Fibroblast of lung (primary cell): ENCODE results near the gene EFNA5. TPM values are rescaled to one million over a fixed set of nuclear protein-coding genes. Genes with fewer than 3 reads are reported as not detected.

Source experiments
- DNase-seq, 2 donors: peaks; one replicate each; pipeline versions ENCODE4 v3.0.0 to v3.0.0-alpha.2; 2010; ENCODE audit warnings: low read depth in 2 of 2
- H2AFZ ChIP-seq: 2 replicates; pipeline ENCODE4 v1.5.1; 2012; ENCODE audit warnings: low read length, control low read depth, inconsistent platforms
- H3K27ac ChIP-seq: 2 replicates; pipeline ENCODE4 v1.5.1; 2011; ENCODE audit warnings: low read length, control low read depth; ENCODE audit not compliant: insufficient read depth
- H3K27me3 ChIP-seq: 2 replicates; pipeline ENCODE4 v1.5.1; 2011; ENCODE audit warnings: mild to moderate bottlenecking, low read length; ENCODE audit not compliant: control insufficient read depth, insufficient read depth
- H3K36me3 ChIP-seq: 2 replicates; pipeline ENCODE4 v1.5.1; 2011; ENCODE audit warnings: low read length; ENCODE audit not compliant: control insufficient read depth, insufficient read depth
- H3K4me1 ChIP-seq: 2 replicates; pipeline ENCODE4 v1.5.1; 2011; ENCODE audit warnings: low read length; ENCODE audit not compliant: control insufficient read depth, insufficient read depth; ENCODE audit errors: extremely low read depth
- H3K4me2 ChIP-seq: 2 replicates; pipeline ENCODE4 v1.5.1; 2011; ENCODE audit warnings: low read length, control low read depth; ENCODE audit not compliant: insufficient read depth; ENCODE audit errors: extremely low read depth
- H3K4me3 ChIP-seq, 4 experiments: fragments of 200-600 bp in 1 of 4; sonication (generic) in 1 of 4; replicated peaks in 1 of 4; 2 replicates each; pipeline ENCODE4 v1.5.1; 2011 to 2016; ENCODE audit warnings: low read length in 4 of 4, low read depth in 3 of 4, mild to moderate bottlenecking in 3 of 4, control low read depth in 2 of 4, inconsistent platforms in 1 of 4, mixed read lengths in 1 of 4; ENCODE audit not compliant: insufficient read depth in 1 of 4; ENCODE audit errors: control extremely low read depth in 1 of 4
- H3K79me2 ChIP-seq: 2 replicates; pipeline ENCODE4 v1.5.1; 2012; ENCODE audit warnings: mild to moderate bottlenecking, low read length, inconsistent platforms; ENCODE audit not compliant: control insufficient read depth, insufficient read depth
- H3K9ac ChIP-seq: 2 replicates; pipeline ENCODE4 v1.5.1; 2011; ENCODE audit warnings: mild to moderate bottlenecking, low read length, control low read depth; ENCODE audit not compliant: insufficient read depth
- H3K9me3 ChIP-seq: 2 replicates; pipeline ENCODE4 v1.5.1; 2012; ENCODE audit warnings: low read depth, low read length; ENCODE audit not compliant: control insufficient read depth, insufficient read depth
- H4K20me1 ChIP-seq: 2 replicates; pipeline ENCODE4 v1.5.1; 2011; ENCODE audit warnings: low read length; ENCODE audit not compliant: control insufficient read depth, insufficient read depth; ENCODE audit errors: extremely low read depth
- EZH2 ChIP-seq: IDR thresholded peaks from 2 replicates; pipeline ENCODE4 v1.5.1; 2012; ENCODE audit warnings: low read length, control low read depth, mild to moderate bottlenecking; ENCODE audit errors: missing control alignments
- polyA plus RNA-seq, 2 donors: library from polyadenylated mRNA; depleted of rRNA in 1 of 2; stranded (reverse) in 1 of 2; unstranded in 1 of 2; fragments of >200 nt; gene quantifications; 2 replicates each; pipeline ENCODE4 v1.2.1, GENCODE V29; 2011 to 2012; ENCODE audit warnings: missing spikeins in 1 of 2
- total RNA-seq: library from RNA; depleted of rRNA; stranded (reverse); fragments of >200 nt; gene quantifications from 2 replicates; pipeline ENCODE4 v1.2.1, GENCODE V29; 2014
- TF ChIP-seq, protein P1 (sequence below), 2 donors: IDR thresholded peaks in 1 of 2; conservative IDR thresholded peaks in 1 of 2; 1 replicate in 1 of 2; 2 replicates in 1 of 2; pipeline ENCODE4 v1.5.1; 2011 to 2012; ENCODE audit warnings: low read length in 2 of 2, control low read depth in 1 of 2, inconsistent platforms in 1 of 2, low read depth in 1 of 2, mild to moderate bottlenecking in 1 of 2

EFNA5 gene
- total and polyA plus RNA-seq, 2 donors (not counting 1 experiment from before 2014, with no cell fraction given) = 3.5 to 3.7 TPM

DNA sequence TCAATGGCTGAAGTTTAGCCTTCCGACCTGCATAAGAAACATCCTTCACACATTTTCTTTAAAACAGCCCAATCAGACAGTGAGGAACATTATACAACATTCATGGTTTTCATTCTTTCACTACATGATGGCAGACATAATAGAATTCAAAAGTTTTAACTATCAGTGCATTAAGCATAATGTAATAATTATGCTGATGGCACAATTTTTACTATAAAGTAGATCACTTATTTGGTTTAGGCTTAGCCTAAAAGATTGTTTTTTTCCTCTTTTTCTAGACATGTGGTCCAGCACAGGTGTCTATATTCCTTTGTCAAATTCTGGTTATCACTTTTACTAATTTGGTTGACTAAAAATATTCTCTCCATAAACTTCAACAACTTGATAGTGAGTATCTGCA is 46.5 kb downstream of the EFNA5 start:
- Histone ChIP-seq H3K79me2 (no peaks in the 10 kb centered on the region), H3K27me3 (no peaks in the 10 kb centered on the region), H2AFZ (no peak overlapping the region), H3K4me2 (no peak overlapping the region), H3K4me3 (no peak overlapping the region), H3K36me3 (no peaks in the 10 kb centered on the region), H3K9ac (no peak overlapping the region), H3K9me3 (no peaks in the 10 kb centered on the region), H3K4me1 (no peaks in the 10 kb centered on the region), H3K27ac (no peak overlapping the region), H4K20me1 (no peaks in the 10 kb centered on the region)
- no peak for TF ChIP-seq EZH2
- TF ChIP-seq, protein P1, sequence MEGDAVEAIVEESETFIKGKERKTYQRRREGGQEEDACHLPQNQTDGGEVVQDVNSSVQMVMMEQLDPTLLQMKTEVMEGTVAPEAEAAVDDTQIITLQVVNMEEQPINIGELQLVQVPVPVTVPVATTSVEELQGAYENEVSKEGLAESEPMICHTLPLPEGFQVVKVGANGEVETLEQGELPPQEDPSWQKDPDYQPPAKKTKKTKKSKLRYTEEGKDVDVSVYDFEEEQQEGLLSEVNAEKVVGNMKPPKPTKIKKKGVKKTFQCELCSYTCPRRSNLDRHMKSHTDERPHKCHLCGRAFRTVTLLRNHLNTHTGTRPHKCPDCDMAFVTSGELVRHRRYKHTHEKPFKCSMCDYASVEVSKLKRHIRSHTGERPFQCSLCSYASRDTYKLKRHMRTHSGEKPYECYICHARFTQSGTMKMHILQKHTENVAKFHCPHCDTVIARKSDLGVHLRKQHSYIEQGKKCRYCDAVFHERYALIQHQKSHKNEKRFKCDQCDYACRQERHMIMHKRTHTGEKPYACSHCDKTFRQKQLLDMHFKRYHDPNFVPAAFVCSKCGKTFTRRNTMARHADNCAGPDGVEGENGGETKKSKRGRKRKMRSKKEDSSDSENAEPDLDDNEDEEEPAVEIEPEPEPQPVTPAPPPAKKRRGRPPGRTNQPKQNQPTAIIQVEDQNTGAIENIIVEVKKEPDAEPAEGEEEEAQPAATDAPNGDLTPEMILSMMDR (conservative IDR thresholded peaks at IDR 0.05 in 1 of 2, IDR thresholded peaks at IDR 0.05 in 1 of 2; ENCODE audit: low read depth in 1 of 2, low read length in 2 of 2) = no peak
- DNase-seq = no peak

- Histone ChIP-seq H3K9ac (no peak overlapping the region), H3K36me3 (no peaks in the 10 kb centered on the region), H3K9me3 (no peaks in the 10 kb centered on the region), H4K20me1 (no peaks in the 10 kb centered on the region), H3K4me2 (no peak overlapping the region), H2AFZ (no peak overlapping the region), H3K4me1 (no peaks in the 10 kb centered on the region), H3K27ac (no peak overlapping the region), H3K27me3 (no peaks in the 10 kb centered on the region), H3K79me2 (no peaks in the 10 kb centered on the region), H3K4me3 (no peak overlapping the region)
- TF ChIP-seq, protein P1 (conservative IDR thresholded peaks at IDR 0.05 in 1 of 2, IDR thresholded peaks at IDR 0.05 in 1 of 2; ENCODE audit: low read depth in 1 of 2, low read length in 2 of 2) = no peak
- no peak for TF ChIP-seq EZH2
- no peak for DNase-seq
Observed at GRCh38 chr5:107621089-107621488, 49.6 kb downstream of the EFNA5 start.

GRCh38 chr5:107619781-107620180 is 51.0 kb downstream of the EFNA5 start:
- H3K9ac ChIP-seq = no peak overlapping the region
- H3K27me3 ChIP-seq = no peaks in the 10 kb centered on the region
- TF ChIP-seq, protein P1 (conservative IDR thresholded peaks at IDR 0.05 in 1 of 2, IDR thresholded peaks at IDR 0.05 in 1 of 2; ENCODE audit: low read depth in 1 of 2, low read length in 2 of 2) = no peak
- TF ChIP-seq EZH2 = no peak
- no peaks in the 10 kb centered on the region for H3K4me1 ChIP-seq
- no peaks in the 10 kb centered on the region for H3K9me3 ChIP-seq
- H4K20me1 ChIP-seq = no peaks in the 10 kb centered on the region
- H3K79me2 ChIP-seq = no peaks in the 10 kb centered on the region
- H3K4me3 ChIP-seq = no peak overlapping the region
- no peaks in the 10 kb centered on the region for H3K36me3 ChIP-seq
- no peak overlapping the region for H3K4me2 ChIP-seq
- H2AFZ ChIP-seq = no peak overlapping the region
- no peak for DNase-seq
- no peak overlapping the region for H3K27ac ChIP-seq
